Lower leg skin (tissue), 4 donors: ENCODE data around the gene KIF14. TPM values are rescaled to one million over a fixed set of nuclear protein-coding genes. Genes with fewer than 3 reads are reported as not detected.

Experiments used
- DNase-seq, 2 donors: peaks; one replicate each; pipeline ENCODE4 v3.0.0-alpha.2; 2019; ENCODE audit warnings: low spot score in 2 of 2
- H3K4me3 ChIP-seq: fragments of 200-600 bp; sonication (generic); 2 replicates; pipeline ENCODE4 v1.5.1; 2017; ENCODE audit warnings: mild to moderate bottlenecking, low read depth; ENCODE audit not compliant: poor library complexity, severe bottlenecking
- POLR2A ChIP-seq, 2 donors: fragments of 450-650 bp; IDR thresholded peaks; one replicate each; pipeline ENCODE4 v1.6.1; 2016 to 2017; ENCODE audit warnings: antibody characterized with exemption in 2 of 2, mild to moderate bottlenecking in 1 of 2, moderate library complexity in 1 of 2
- WGBS, 2 donors: methylation state at CpG; one replicate each; pipeline ENCODE4 v1.1.5; 2018; 5-methylcytosine and 5-hydroxymethylcytosine counted together
- intact Hi-C: fragments of 100-400 bp; cut with DNase I; formaldehyde crosslinking; loops from one replicate; pipeline ENCODE4 v1.15.0; 2023; ENCODE audit warnings: low total_unique reads
- total RNA-seq, 4 donors: library from RNA; depleted of rRNA; stranded (reverse); fragments of >200 nt; gene quantifications; one replicate each; pipeline ENCODE4 v1.1.0, GENCODE V29; 2016
- TF ChIP-seq, protein P1 (sequence below), 3 donors: fragments of 450-650 bp; IDR thresholded peaks; one replicate each; pipeline ENCODE4 v1.5.1; 2016; ENCODE audit warnings: antibody characterized with exemption in 3 of 3, mild to moderate bottlenecking in 3 of 3, moderate library complexity in 2 of 3

The KIF14 gene
- total RNA-seq, 4 donors from 2014 or later: 0.37 to 1.1 (median 0.61) TPM

DNA sequence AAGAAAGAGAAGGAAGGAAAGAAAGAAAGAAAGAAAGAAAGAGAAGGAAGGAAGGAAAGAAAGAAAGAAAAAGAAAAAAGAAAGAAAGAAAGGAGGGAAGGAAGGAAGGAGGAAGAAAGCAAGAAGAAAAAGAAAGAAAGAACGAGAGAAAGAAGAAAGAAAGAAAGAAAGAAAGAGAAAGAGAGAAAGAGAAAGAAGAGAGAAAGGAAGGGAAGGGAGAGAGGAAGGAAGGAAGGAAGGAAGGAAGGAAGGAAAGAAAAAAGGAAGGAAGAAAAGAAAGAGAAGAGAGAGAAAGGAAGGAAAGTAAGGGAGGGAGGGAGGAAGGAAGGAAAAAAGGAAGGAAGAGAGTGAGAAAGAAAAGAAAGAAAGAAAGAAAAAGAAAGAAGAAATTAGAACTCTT, 115.3 kb downstream of the KIF14 start:
- DNase-seq: no peak
- TF ChIP-seq, protein P1, sequence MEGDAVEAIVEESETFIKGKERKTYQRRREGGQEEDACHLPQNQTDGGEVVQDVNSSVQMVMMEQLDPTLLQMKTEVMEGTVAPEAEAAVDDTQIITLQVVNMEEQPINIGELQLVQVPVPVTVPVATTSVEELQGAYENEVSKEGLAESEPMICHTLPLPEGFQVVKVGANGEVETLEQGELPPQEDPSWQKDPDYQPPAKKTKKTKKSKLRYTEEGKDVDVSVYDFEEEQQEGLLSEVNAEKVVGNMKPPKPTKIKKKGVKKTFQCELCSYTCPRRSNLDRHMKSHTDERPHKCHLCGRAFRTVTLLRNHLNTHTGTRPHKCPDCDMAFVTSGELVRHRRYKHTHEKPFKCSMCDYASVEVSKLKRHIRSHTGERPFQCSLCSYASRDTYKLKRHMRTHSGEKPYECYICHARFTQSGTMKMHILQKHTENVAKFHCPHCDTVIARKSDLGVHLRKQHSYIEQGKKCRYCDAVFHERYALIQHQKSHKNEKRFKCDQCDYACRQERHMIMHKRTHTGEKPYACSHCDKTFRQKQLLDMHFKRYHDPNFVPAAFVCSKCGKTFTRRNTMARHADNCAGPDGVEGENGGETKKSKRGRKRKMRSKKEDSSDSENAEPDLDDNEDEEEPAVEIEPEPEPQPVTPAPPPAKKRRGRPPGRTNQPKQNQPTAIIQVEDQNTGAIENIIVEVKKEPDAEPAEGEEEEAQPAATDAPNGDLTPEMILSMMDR (IDR thresholded peaks at IDR 0.05): no peak
- TF ChIP-seq POLR2A (IDR thresholded peaks at IDR 0.05): no peak
- H3K4me3 ChIP-seq: no peak overlapping the region
- intact Hi-C loops: no loop called here
- WGBS, 2 donors: 63 to 79% methylated on average over 1 of the region's 1 CpG

Other genes with a start within 250 kb of the KIF14 start
- gene ZNF281, start 210.7 kb downstream of the KIF14 start, total RNA-seq: 1 to 10 TPM; 3.4 to 5.5 (median 5.3) TPM
- 10 to 100 TPM; 17.9 to 40.8 (median 24.2) TPM for gene DDX59, start 49.2 kb upstream of the KIF14 start, total RNA-seq
- gene CAMSAP2, start 118.1 kb upstream of the KIF14 start, total RNA-seq: 10 to 100 TPM; 22.5 to 41.3 (median 36.1) TPM